ENCODE results near the gene MYO7A. TPM values are rescaled to one million over a fixed set of nuclear protein-coding genes. Genes with fewer than 3 reads are reported as not detected.

MYO7A gene
- total RNA-seq, 1 donor from 2014 or later = 0.97 TPM

DNA sequence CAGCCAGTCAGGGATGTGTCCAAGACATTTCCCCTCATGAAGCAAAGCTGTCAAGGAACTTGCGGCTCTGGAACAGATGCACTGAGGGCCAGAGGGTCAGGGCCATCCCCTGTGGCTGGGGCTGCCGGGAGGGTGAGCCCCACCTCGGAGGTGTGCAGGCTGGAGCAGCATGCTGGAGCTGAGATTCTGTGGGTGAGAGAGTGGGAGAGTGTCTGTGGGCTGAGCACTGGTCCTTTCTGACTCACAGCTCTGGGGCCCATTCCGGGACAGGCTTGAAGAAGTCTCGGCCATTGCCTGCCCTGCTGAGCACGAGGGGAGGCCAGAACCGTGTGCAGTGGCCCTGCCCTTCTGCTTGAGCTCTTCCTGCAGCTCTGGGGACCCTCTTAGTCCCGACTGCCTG is 23.3 kb upstream of the MYO7A start:
- no peak overlapping the region for H3K4me3 Mint-ChIP-seq
- no peaks in the 10 kb centered on the region for H3K79me2 ChIP-seq (ENCODE audit: low read depth)
- no peaks in the 10 kb centered on the region for H3K9me3 ChIP-seq (ENCODE audit: low read depth)
- no peak overlapping the region for H3K27ac ChIP-seq
- H3K27me3 Mint-ChIP-seq (ENCODE audit: insufficient read depth, low read depth) = peaks cover 7% of the 10 kb centered on the region
- no peak for DNase-seq (ENCODE audit: low spot score)
- H3K27me3 ChIP-seq = no peaks in the 10 kb centered on the region
- peaks cover 8% of the 10 kb centered on the region for H3K9me3 Mint-ChIP-seq
- TF ChIP-seq EZH2 (IDR thresholded peaks at IDR 0.05) (no peak), EZH2phosphoT487 (IDR thresholded peaks at IDR 0.05) (no peak)
- TF ChIP-seq, protein P1, sequence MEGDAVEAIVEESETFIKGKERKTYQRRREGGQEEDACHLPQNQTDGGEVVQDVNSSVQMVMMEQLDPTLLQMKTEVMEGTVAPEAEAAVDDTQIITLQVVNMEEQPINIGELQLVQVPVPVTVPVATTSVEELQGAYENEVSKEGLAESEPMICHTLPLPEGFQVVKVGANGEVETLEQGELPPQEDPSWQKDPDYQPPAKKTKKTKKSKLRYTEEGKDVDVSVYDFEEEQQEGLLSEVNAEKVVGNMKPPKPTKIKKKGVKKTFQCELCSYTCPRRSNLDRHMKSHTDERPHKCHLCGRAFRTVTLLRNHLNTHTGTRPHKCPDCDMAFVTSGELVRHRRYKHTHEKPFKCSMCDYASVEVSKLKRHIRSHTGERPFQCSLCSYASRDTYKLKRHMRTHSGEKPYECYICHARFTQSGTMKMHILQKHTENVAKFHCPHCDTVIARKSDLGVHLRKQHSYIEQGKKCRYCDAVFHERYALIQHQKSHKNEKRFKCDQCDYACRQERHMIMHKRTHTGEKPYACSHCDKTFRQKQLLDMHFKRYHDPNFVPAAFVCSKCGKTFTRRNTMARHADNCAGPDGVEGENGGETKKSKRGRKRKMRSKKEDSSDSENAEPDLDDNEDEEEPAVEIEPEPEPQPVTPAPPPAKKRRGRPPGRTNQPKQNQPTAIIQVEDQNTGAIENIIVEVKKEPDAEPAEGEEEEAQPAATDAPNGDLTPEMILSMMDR (IDR thresholded peaks at IDR 0.05) = no peak
- H3F3A ChIP-seq (ENCODE audit: low read depth) = no peaks in the 10 kb centered on the region
- H3K4me1 ChIP-seq = no peaks in the 10 kb centered on the region
- H4K20me1 ChIP-seq (ENCODE audit: low read depth) = no peaks in the 10 kb centered on the region
- no peak overlapping the region for H3K4me2 ChIP-seq
- H3K4me1 Mint-ChIP-seq = peaks cover 5% of the 10 kb centered on the region
- peaks cover 2% of the 10 kb centered on the region for H3K36me3 Mint-ChIP-seq
- H3K27ac Mint-ChIP-seq = no peak overlapping the region
- H3K4me3 ChIP-seq = no peak overlapping the region
- H3K36me3 ChIP-seq = no peaks in the 10 kb centered on the region
- no peak overlapping the region for H3K9ac ChIP-seq
- H2AFZ ChIP-seq (replicated peaks) = no peak overlapping the region

DNA sequence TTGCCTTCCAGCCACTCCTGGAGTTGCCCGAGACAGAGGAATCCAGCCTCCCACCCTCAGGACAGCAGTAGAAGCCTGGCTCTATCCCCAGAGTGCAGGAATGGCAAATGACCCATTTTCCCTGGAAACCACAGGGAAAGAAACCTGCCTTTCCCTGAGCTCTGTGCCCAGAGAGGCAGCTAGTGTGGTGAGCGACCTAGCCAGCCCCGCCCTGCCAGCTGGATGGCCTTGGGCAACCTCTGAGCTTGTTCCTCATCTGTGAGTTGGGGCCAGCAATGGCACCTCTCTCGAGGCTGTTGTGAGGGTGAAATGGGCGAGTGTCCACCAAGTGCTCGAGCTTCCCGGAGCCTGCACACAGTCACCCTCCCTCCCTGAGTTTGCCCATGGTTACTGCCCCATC is 21.7 kb upstream of the MYO7A start:
- Mint-ChIP-seq H3K36me3 (no peaks in the 10 kb centered on the region), H3K9me3 (no peaks in the 10 kb centered on the region), H3K27ac (no peak overlapping the region), H3K4me1 (peaks cover 5% of the 10 kb centered on the region), H3K4me3 (no peak overlapping the region), H3K27me3 (ENCODE audit: insufficient read depth, low read depth) (peaks cover 5% of the 10 kb centered on the region)
- no peak overlapping the region for H3K4me2 ChIP-seq
- H2AFZ ChIP-seq (replicated peaks) = no peak overlapping the region
- no peak overlapping the region for H3K27ac ChIP-seq
- no peak overlapping the region for H3K4me3 ChIP-seq
- no peak overlapping the region for H3K9ac ChIP-seq
- no peaks in the 10 kb centered on the region for H3K4me1 ChIP-seq
- H3K27me3 ChIP-seq = no peaks in the 10 kb centered on the region
- TF ChIP-seq EZH2phosphoT487 (IDR thresholded peaks at IDR 0.05) (no peak), EZH2 (IDR thresholded peaks at IDR 0.05) (no peak)
- TF ChIP-seq, protein P1 (IDR thresholded peaks at IDR 0.05) = no peak
- no peaks in the 10 kb centered on the region for H3K9me3 ChIP-seq (ENCODE audit: low read depth)
- H3K79me2 ChIP-seq (ENCODE audit: low read depth) = no peaks in the 10 kb centered on the region
- DNase-seq (ENCODE audit: low spot score) = no peak
- no peaks in the 10 kb centered on the region for H3F3A ChIP-seq (ENCODE audit: low read depth)
- no peaks in the 10 kb centered on the region for H4K20me1 ChIP-seq (ENCODE audit: low read depth)
- no peaks in the 10 kb centered on the region for H3K36me3 ChIP-seq

DNA sequence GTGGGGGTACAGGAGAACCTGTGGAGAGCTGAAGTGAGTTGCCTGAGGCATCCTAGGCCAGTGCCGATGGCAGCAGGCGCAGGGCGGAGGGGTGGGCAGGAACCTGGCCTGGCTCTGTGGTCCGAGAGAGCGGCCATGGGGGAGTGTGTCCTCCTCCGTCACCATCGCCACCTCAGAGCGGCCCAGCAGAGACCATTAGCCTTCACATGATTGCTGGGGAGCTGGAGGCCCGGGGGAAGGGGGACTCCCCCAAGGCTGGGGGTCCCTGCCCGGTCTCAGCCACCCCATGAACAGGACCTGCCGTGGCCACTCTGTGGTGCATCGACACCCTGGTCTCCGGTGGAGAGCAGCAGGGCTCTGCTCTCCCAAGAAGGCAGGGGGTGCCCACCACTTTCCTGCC is 21.3 kb upstream of the MYO7A start:
- Histone ChIP-seq H3K27me3 (no peaks in the 10 kb centered on the region), H3K4me1 (no peaks in the 10 kb centered on the region), H3K4me2 (no peak overlapping the region), H3K9me3 (ENCODE audit: low read depth) (no peaks in the 10 kb centered on the region), H4K20me1 (ENCODE audit: low read depth) (no peaks in the 10 kb centered on the region), H3K79me2 (ENCODE audit: low read depth) (no peaks in the 10 kb centered on the region), H3K4me3 (no peak overlapping the region), H3K27ac (no peak overlapping the region), H2AFZ (replicated peaks) (no peak overlapping the region), H3F3A (ENCODE audit: low read depth) (no peaks in the 10 kb centered on the region), H3K9ac (no peak overlapping the region), H3K36me3 (no peaks in the 10 kb centered on the region)
- Mint-ChIP-seq H3K27me3 (ENCODE audit: insufficient read depth, low read depth) (peaks cover 3% of the 10 kb centered on the region), H3K4me1 (peaks cover 5% of the 10 kb centered on the region), H3K27ac (no peak overlapping the region), H3K36me3 (no peaks in the 10 kb centered on the region), H3K9me3 (no peaks in the 10 kb centered on the region), H3K4me3 (no peak overlapping the region)
- no peak for DNase-seq (ENCODE audit: low spot score)
- no peak for TF ChIP-seq EZH2 (IDR thresholded peaks at IDR 0.05)
- TF ChIP-seq, protein P1 (IDR thresholded peaks at IDR 0.05) = no peak
